Sigmoid colon (tissue), 7 donors: Measurements from ENCODE around the gene ASB18. TPM values are rescaled to one million over a fixed set of nuclear protein-coding genes. Genes with fewer than 3 reads are reported as not detected.

Experiments
- DNase-seq: peaks from one replicate; pipeline ENCODE4 v3.0.0-alpha.2; 2019
- H3K27ac ChIP-seq, 4 donors: fragments of 200-600 bp; sonication (generic); one replicate each; pipeline ENCODE4 v1.5.1; 2016 to 2019; ENCODE audit warnings: mild to moderate bottlenecking in 1 of 4
- H3K27me3 ChIP-seq, 3 donors: fragments of 200-600 bp; sonication (generic); one replicate each; pipeline ENCODE4 v1.5.1; 2019; ENCODE audit warnings: mild to moderate bottlenecking in 1 of 3
- H3K36me3 ChIP-seq, 4 donors: fragments of 200-600 bp; sonication (generic); one replicate each; pipeline ENCODE4 v1.5.1; 2016 to 2019
- H3K4me1 ChIP-seq, 4 donors: fragments of 200-600 bp; sonication (generic); one replicate each; pipeline ENCODE4 v1.5.1; 2017 to 2019
- H3K4me3 ChIP-seq, 4 donors: fragments of 200-600 bp; sonication (generic); one replicate each; pipeline ENCODE4 v1.5.1; 2017 to 2019; ENCODE audit warnings: mild to moderate bottlenecking in 2 of 4, moderate library complexity in 1 of 4
- H3K9me3 ChIP-seq, 4 donors: fragments of 200-600 bp in 3 of 4; sonication (generic) in 3 of 4; one replicate each; pipeline versions ENCODE4 v1.5.1 to v1.6.1; 2013 to 2019
- EP300 ChIP-seq, 4 donors: sonication (generic); formaldehyde crosslinking; IDR thresholded peaks; one replicate each; pipeline ENCODE4 v1.6.1; 2017; ENCODE audit warnings: antibody characterized with exemption in 4 of 4
- POLR2A ChIP-seq, 2 donors: fragments of 450-650 bp; IDR thresholded peaks; one replicate each; pipeline ENCODE4 v1.6.1; 2016; ENCODE audit warnings: antibody characterized with exemption in 2 of 2, mild to moderate bottlenecking in 2 of 2, moderate library complexity in 2 of 2
- POLR2AphosphoS5 ChIP-seq, 4 donors: sonication (generic); formaldehyde crosslinking; IDR thresholded peaks; one replicate each; pipeline ENCODE4 v1.6.1; 2017; ENCODE audit warnings: antibody characterized with exemption in 4 of 4
- WGBS, 2 donors: extraction: QIAGEN DNeasy Blood & Tissue Kit; methylation state at CpG; one replicate each; pipeline ENCODE4 v1.1.7; 2013; 5-methylcytosine and 5-hydroxymethylcytosine counted together
- intact Hi-C: fragments of 100-400 bp; cut with DNase I; formaldehyde crosslinking; loops from one replicate; pipeline ENCODE4 v1.15.1; 2023
- polyA plus RNA-seq, 3 donors: library from polyadenylated mRNA; stranded (reverse); fragments of 200-250 nt; gene quantifications; one replicate each; pipeline ENCODE4 v1.2.3, GENCODE V29; 2013
- total RNA-seq, 4 donors: library from RNA; depleted of rRNA; stranded (reverse); fragments of >200 nt; gene quantifications; one replicate each; pipeline ENCODE4 v1.1.0, GENCODE V29; 2016
- TF ChIP-seq, protein P1 (sequence below), 4 experiments: fragments of 450-650 bp in 3 of 4; fragments of 200-600 bp in 1 of 4; IDR thresholded peaks; one replicate each; pipeline ENCODE4 v1.5.1; 2016 to 2019; ENCODE audit warnings: antibody characterized with exemption in 4 of 4, mild to moderate bottlenecking in 3 of 4, moderate library complexity in 2 of 4
- donor health status: healthy with polysubstance abuse.
- donor health status: Bipolar disorder and iron deficiency.
- donor health status: healthy.

ASB18 gene
- total and polyA plus RNA-seq, 7 donors = not detected

GRCh38 chr2:236307641-236308040 lies 43.4 kb upstream of the ASB18 start:
- Histone ChIP-seq H3K4me1 (no peaks in the 10 kb centered on the region), H3K9me3 (peaks cover 0 to 9% (median 0%) of the 10 kb centered on the region in 4 donors), H3K4me3 (no peak overlapping the region), H3K27me3 (peaks cover 0 to 8% (median 0%) of the 10 kb centered on the region in 3 donors), H3K36me3 (no peaks in the 10 kb centered on the region), H3K27ac (no peak overlapping the region)
- intact Hi-C loops = no loop called here
- TF ChIP-seq, protein P1, sequence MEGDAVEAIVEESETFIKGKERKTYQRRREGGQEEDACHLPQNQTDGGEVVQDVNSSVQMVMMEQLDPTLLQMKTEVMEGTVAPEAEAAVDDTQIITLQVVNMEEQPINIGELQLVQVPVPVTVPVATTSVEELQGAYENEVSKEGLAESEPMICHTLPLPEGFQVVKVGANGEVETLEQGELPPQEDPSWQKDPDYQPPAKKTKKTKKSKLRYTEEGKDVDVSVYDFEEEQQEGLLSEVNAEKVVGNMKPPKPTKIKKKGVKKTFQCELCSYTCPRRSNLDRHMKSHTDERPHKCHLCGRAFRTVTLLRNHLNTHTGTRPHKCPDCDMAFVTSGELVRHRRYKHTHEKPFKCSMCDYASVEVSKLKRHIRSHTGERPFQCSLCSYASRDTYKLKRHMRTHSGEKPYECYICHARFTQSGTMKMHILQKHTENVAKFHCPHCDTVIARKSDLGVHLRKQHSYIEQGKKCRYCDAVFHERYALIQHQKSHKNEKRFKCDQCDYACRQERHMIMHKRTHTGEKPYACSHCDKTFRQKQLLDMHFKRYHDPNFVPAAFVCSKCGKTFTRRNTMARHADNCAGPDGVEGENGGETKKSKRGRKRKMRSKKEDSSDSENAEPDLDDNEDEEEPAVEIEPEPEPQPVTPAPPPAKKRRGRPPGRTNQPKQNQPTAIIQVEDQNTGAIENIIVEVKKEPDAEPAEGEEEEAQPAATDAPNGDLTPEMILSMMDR (IDR thresholded peaks at IDR 0.05) = no peak
- no peak for TF ChIP-seq EP300 (IDR thresholded peaks at IDR 0.05)
- WGBS, 2 donors = 85 to 86% methylated on average over 12 of the region's 12 CpGs
- DNase-seq = no peak

DNA sequence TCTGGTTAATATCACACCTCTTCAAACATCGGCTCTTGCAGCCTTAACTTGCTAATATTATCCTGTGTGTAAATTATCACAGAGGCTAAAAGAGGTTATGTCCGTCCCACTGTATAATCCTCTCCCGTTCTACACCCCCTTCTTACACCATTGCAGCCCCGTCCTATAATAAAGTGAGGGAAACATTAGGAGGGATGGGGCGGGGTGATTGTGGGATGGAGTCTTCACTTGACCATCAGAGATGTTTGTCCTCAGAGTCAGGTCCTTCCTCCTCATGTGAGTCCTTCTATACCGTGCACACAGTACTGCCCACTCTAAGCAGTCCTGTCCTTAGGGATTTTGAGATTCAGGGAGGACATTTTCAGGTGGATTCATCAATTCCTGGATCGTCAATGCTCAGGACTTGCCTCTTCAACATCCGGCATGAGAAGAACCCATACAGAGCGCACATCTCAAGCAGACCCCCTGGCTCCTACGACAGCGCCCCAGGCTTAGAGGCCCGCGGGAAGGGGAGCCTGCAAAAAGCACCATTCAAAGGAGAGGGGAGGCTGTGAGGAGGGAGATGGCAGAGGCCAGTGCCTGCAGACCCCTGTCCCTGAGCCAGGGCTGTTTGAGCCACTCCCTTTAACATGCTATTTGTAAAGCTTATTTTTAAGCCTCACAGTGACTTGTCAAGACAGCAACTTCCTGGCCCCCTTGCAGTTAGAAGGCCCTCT lies 42.8 kb upstream of the ASB18 start:
- intact Hi-C loops = no loop called here
- Histone ChIP-seq H3K27ac (no peak overlapping the region), H3K4me3 (no peak overlapping the region), H3K36me3 (no peaks in the 10 kb centered on the region), H3K27me3 (peaks cover 0 to 8% (median 0%) of the 10 kb centered on the region in 3 donors), H3K4me1 (no peaks in the 10 kb centered on the region), H3K9me3 (peaks cover 0 to 3% (median 0%) of the 10 kb centered on the region in 4 donors)
- TF ChIP-seq EP300 (IDR thresholded peaks at IDR 0.05) (no peak), POLR2A (IDR thresholded peaks at IDR 0.05) (no peak), POLR2AphosphoS5 (IDR thresholded peaks at IDR 0.05) (no peak)
- TF ChIP-seq, protein P1 (IDR thresholded peaks at IDR 0.05) = no peak
- whole genome bisulfite sequencing, 2 donors = 76 to 79% methylated on average over 13 of the region's 13 CpGs
- no peak for DNase-seq

GRCh38 chr2:236305964-236306605 lies 41.9 kb upstream of the ASB18 start:
- intact Hi-C loops = no loop called here
- Histone ChIP-seq H3K9me3 (no peaks in the 10 kb centered on the region), H3K4me1 (no peaks in the 10 kb centered on the region), H3K36me3 (no peaks in the 10 kb centered on the region), H3K4me3 (no peak overlapping the region), H3K27me3 (peaks cover 0 to 8% (median 0%) of the 10 kb centered on the region in 3 donors), H3K27ac (no peak overlapping the region)
- WGBS, 2 donors = 52 to 76% methylated on average over 6 of the region's 6 CpGs
- no peak for TF ChIP-seq POLR2AphosphoS5 (IDR thresholded peaks at IDR 0.05)
- no peak for TF ChIP-seq EP300 (IDR thresholded peaks at IDR 0.05)
- no peak for TF ChIP-seq POLR2A (IDR thresholded peaks at IDR 0.05)
- TF ChIP-seq, protein P1 (IDR thresholded peaks at IDR 0.05) = no peak
- no peak for DNase-seq

GRCh38 chr2:236305531-236305930 lies 41.3 kb upstream of the ASB18 start:
- H3K27ac ChIP-seq = no peak overlapping the region
- no peak overlapping the region for H3K4me3 ChIP-seq
- H3K27me3 ChIP-seq = peaks cover 0 to 8% (median 0%) of the 10 kb centered on the region in 3 donors
- TF ChIP-seq POLR2A (IDR thresholded peaks at IDR 0.05) (no peak), POLR2AphosphoS5 (IDR thresholded peaks at IDR 0.05) (no peak), EP300 (IDR thresholded peaks at IDR 0.05) (no peak)
- TF ChIP-seq, protein P1 (IDR thresholded peaks at IDR 0.05) = no peak
- H3K9me3 ChIP-seq = no peaks in the 10 kb centered on the region
- no peaks in the 10 kb centered on the region for H3K36me3 ChIP-seq
- no peak for DNase-seq
- intact Hi-C loops = no loop called here
- no peaks in the 10 kb centered on the region for H3K4me1 ChIP-seq
- 87 to 91% methylated on average over 10 of the region's 10 CpGs for WGBS, 2 donors
